DMS79 treated with DMSO at 0.1 percent for 48 hours (cell line): ENCODE data around the gene CDKN1A.
"Not testable (repeated sequence)": the region's sequence is repeated elsewhere in the genome, so short reads cannot be mapped to it uniquely, and the experiment has no call there.

Experiments
- DNase-seq: peaks from one replicate; lab custom pipeline; 2025; lab: John Stamatoyannopoulos, UW

Gene CDKN1A

GRCh38 chr6:36721369-36722140 lies 43.0 kb downstream of the CDKN1A start:
- DNase-seq = peak; percentile 70

- DNase-seq = no peak
Observed at GRCh38 chr6:36722365-36722764, 43.9 kb downstream of the CDKN1A start.

GRCh38 chr6:36722879-36723278 lies 44.4 kb downstream of the CDKN1A start:
- no peak for DNase-seq

DNA sequence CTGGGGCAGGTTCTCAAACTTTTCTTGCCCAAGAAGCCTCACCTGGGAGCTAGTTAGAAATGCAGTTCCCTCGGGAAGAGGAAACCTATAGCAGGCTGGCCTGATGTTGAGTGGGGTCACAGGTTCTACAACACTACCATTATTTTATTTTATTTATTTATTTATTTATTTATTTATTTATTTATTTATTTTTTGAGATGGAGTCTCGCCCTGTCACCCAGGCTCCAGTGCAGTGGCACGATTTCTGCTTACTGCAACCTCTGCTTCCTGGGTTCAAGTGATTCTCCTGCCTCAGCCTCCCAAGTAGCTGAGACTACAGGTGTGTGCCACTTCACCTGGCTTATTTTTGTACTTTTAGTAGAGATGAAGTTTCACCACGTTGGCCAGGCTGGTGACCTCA lies 45.5 kb downstream of the CDKN1A start:
- not testable (repeated sequence) for DNase-seq

DNA sequence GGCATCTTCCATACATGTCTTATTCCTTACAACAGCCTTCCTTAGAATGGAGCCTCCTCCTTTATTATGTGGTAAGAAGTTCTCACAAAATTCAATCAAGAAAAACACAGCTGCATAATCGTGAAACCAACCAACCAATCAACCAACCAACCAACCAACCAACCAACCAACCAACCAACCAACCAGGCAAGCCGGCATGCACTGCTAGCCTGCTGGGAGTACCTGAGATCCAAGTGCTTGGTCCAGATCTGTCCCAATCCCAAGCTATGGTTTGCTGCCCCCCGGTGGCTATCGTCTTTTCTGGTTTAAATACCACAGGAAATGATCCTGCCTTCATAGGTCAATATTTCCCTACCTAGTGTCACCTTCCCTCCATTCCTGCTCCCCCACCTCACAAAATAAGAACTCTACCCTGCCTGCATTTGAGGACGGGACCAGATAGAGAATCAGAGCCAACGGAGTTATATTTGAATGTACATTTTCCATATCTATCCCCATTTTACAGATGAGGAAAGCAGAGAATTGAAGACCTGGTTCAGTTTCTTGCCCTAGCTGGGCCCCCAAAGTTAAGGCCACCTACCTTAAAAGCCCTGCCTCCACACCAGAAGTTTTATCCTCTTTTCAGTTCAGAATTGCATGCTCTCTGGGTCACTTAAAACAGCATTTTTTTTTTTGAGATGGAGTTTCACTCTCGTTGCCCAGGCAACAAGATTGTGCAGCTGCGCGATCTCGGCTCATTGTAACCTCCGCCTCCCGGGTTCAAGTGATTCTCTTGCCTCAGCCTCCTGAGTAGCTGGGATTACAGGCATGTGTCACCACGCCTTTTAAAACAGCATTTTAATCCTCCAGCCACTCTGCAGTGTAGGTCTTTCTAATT lies 46.2 kb downstream of the CDKN1A start:
- peak; percentile 70 for DNase-seq

GRCh38 chr6:36725581-36725980 lies 47.1 kb downstream of the CDKN1A start:
- no peak for DNase-seq

DNA sequence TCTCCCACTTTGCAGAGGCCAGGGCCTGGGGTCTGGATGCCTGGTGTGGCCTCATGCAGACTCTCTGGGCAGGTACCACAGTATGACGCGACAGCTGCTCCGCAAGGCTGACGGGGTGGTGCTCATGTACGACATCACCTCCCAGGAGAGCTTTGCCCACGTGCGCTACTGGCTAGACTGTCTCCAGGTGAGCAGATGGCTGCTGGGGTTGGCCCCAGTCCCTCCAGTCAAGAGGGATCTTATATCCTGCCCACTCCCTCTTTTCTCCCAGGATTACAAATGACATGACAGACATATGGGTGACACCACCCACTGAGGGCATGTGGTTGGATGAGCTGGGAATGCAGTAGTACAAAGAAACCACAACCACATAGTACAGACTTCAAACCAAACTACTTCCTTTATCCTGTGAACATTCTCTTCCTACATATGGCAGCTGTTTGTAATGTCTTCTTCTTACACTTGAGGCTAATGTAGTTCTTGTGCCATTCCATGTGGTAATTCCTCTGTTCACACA lies 49.0 kb downstream of the CDKN1A start:
- DNase-seq = no peak

DNA sequence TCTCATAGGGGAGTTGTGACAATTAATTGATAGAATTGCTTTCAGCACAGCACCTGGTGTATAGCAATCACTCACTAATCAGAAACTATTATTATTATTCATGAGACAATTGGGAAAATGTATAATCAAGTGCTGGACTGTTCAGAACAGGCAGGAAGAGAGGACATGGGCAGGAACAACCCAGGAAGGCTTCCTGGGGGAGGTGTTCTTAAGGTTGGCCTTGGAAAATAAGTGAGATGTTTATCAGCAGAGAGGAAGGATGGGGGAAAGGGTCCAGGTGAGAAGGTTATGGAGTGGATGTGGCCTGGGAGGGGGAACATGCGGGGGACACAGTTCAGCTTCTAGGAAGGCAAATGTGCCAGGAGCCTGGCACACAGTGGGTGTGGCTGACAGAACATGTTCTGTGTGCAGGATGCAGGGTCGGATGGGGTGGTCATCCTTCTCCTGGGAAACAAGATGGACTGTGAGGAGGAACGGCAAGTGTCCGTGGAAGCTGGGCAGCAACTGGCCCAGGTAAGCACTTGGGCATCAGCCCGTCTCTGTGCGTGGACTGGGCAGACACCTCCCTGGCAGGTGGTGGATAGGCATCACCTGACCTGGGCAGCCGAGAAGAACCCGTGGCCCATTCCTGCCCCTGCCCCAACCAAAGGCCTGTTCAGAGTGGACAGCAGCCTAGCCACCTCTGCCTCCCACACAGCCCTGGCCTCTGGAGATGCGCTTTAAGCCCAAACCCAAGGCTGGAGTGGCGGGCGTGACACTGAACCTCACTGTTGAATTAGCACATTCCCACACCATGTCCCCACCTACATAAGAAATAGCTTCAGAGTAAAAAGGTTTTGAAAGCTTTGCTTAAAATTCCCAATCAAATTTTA lies 50.0 kb downstream of the CDKN1A start:
- no peak for DNase-seq

GRCh38 chr6:36729161-36729524 lies 50.6 kb downstream of the CDKN1A start:
- DNase-seq = no peak

- no peak for DNase-seq
Observed at GRCh38 chr6:36730424-36731380, 52.2 kb downstream of the CDKN1A start.

- no peak for DNase-seq
Observed at GRCh38 chr6:36731622-36732310, 53.3 kb downstream of the CDKN1A start.

DNA sequence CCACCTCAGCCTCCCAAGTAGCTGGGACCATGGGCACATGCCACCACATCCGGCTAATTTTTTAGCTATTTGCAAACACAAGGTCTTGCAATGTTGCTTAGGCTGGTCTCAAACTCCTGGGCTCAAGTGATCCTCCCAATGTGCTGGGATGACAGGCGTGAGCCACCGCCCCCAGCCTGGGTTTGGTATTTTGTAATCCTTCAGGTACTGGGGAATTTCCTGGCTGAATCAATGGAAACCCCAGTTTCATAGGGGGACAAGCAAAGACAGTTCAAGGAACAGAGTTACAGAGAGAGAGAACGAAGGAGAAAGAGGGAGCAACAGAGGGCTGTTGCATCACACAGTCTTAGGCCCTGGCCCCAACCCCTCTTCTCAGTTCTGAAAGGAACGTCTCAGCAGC lies 54.8 kb downstream of the CDKN1A start:
- no peak for DNase-seq

DNA sequence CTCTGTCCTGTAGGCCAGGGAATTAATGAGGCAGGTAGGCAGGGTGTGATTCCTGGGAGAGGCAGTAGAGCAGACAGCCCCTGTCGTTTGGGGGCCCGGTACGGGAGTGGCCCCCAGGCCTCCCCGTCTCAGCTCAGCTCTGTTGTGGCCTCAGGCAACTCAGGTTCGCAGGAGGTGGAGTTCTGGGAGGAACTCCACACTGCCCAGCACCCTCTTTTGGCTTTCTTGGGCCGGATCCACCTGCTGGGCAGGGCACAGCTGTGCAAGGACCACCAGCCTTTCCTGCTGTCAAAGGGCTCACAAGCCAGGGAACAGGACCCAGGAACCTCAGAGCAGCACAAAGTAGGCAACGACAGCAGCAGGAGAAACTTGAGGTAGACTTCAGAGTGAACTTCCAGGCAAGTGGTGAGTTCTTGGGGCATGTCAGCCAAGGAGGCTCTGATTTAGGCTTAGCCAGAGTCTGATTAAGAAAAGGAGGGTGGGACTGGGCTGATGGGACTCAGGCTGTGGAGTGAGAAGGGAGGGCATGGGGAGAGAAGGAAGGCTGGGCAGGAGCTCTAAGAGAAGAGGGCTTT lies 56.1 kb downstream of the CDKN1A start:
- DNase-seq = no peak

GRCh38 chr6:36735110-36736071 lies 56.9 kb downstream of the CDKN1A start:
- peak; percentile 76 for DNase-seq
